ENCODE measurements around the gene ALPI. TPM values are rescaled to one million over a fixed set of nuclear protein-coding genes. Genes with fewer than 3 reads are reported as not detected.

The ALPI gene
- not detected in 2 replicates for total RNA-seq (2011; cell fraction: chromatin; rRNA removed; ENCODE audit: low replicate concordance)
- not detected in 2 replicates for total RNA-seq (2011; cell fraction: nucleolus; rRNA removed)
- not detected in 2 replicates for total RNA-seq (2011; cell fraction: nucleoplasm; rRNA removed)
- total RNA-seq (2014; rRNA removed), result not detected in 2 replicates
- total RNA-seq (2014; rRNA removed; fragmentation: Illumina TruSeq; extraction: Trizol), result not detected in 2 replicates
- total RNA-seq (2015; rRNA removed; fragmentation: Illumina TruSeq; extraction: Trizol), result not detected in 2 replicates
- total RNA-seq (2021), result not detected in 2 replicates
- polyA plus RNA-seq (2011; rRNA removed), result not detected in 2 replicates
- polyA plus RNA-seq (2011; cell fraction: cytosol; rRNA removed), result 0.03 TPM in 1 of 2 replicates, not detected in the other
- polyA plus RNA-seq (2011; cell fraction: nucleus; rRNA removed), result not detected in 2 replicates
- polyA plus RNA-seq (2012), result not detected in 2 replicates
- polyA plus RNA-seq (2014; fragmentation: Illumina TruSeq; extraction: Trizol), result not detected in 2 replicates
- polyA plus RNA-seq (2014; fragmentation: Nextera tagmentation; extraction: Ambion mirVana), result not detected
- not detected in 2 replicates for polyA plus RNA-seq (2014; rRNA removed)
- polyA minus RNA-seq (2011; rRNA and poly(A)+ RNA removed), result not detected in 2 replicates
- polyA minus RNA-seq (2011; cell fraction: cytosol; rRNA and poly(A)+ RNA removed), result not detected in 2 replicates
- polyA minus RNA-seq (2011; cell fraction: nucleus; rRNA and poly(A)+ RNA removed), result not detected in 2 replicates
- not detected for Bru-seq, nascent RNA
- BruChase-seq, experiment 1, labeled RNA remaining after a 2-hour chase, result not detected
- BruChase-seq, experiment 2, labeled RNA remaining after a 6-hour chase, result not detected
- long read RNA-seq, experiment 1, result 0 reads
- long read RNA-seq, experiment 2, result 0 reads
- long read RNA-seq, experiment 3, result 0 reads

GRCh38 chr2:232455426-232456255 lies at the start of gene ALPI:
TSS of gene ALPI (plus strand) at chr2:232456153. CDS start at chr2:232456200, 47 bp downstream.
- ATAC-seq (peak; percentile 39; the same call in 1 of the 3 replicates), FAIRE-seq (no peak), DNase-seq (ENCODE audit: extremely low read depth in 1 of 4, low spot score in 3 of 4) (peak in 3 of 4 experiments; percentile 10 to 30 (median 27))
- intact Hi-C loops (cut with micrococcal nuclease) (no loop called here), in situ Hi-C loops (cut with MboI) (no loop called here)
- ChIA-PET CTCF (ENCODE audit: low intra/inter-chr PET ratio) (no interaction called here), POLR2A (no interaction called here)
- H3K79me2 ChIP-seq (ENCODE audit: control insufficient read depth, insufficient read depth, low read length), result no peaks in the 10 kb centered on the region
- H3K27ac ChIP-seq (ENCODE audit: extremely low read depth, low read depth, low read length), result no peak within 1 kb of the TSS
- WGBS (ENCODE audit: insufficient coverage, low coverage, missing lambda C conversion rate), result 0% methylated on average over 12 of the region's 14 CpGs
- H3K9me1 ChIP-seq (ENCODE audit: control insufficient read depth, insufficient read depth, low read length), result no peaks in the 10 kb centered on the region
- H3K9me3 ChIP-seq (replicated peaks; ENCODE audit: control insufficient read depth, insufficient read depth, low read depth, low read length), result no peaks in the 10 kb centered on the region
- no peak within 1 kb of the TSS for H2AFZ ChIP-seq (ENCODE audit: low read depth, low read length)
- no TSS peak for BruUV-seq (replicated peaks)
- peaks cover 0 to 4% of the 10 kb centered on the region in 2 experiments; a peak in 2 of 5 replicates for H3K4me1 ChIP-seq (replicated peaks in 1 of 2; ENCODE audit: control insufficient read depth in 2 of 2, insufficient read depth in 2 of 2, low read length in 2 of 2)
- no peaks in the 10 kb centered on the region for H4K20me1 ChIP-seq (replicated peaks; ENCODE audit: control insufficient read depth, insufficient read depth, low read length)
- H3K36me3 ChIP-seq (ENCODE audit: control insufficient read depth, insufficient read depth, low read length), result no peaks in the 10 kb centered on the region
- H3K4me2 ChIP-seq (ENCODE audit: insufficient read depth, low read length), result no peak within 1 kb of the TSS
- peaks cover 0 to 48% of the 10 kb centered on the region in 2 experiments; a peak in 3 of 5 replicates for H3K27me3 ChIP-seq (ENCODE audit: control insufficient read depth in 2 of 2, insufficient read depth in 2 of 2, low read length in 2 of 2)
- no peak for TF ChIP-seq ASH1L (IDR thresholded peaks at IDR 0.05; ENCODE audit: borderline replicate concordance, low read depth, partially characterized antibody)
- TF ChIP-seq NEUROD1 (IDR thresholded peaks at IDR 0.05; ENCODE audit: borderline replicate concordance, low read depth, low read length, partially characterized antibody), result no peak
- no peak for TF ChIP-seq NCOA1 (IDR thresholded peaks at IDR 0.05; ENCODE audit: low read depth)
- TF ChIP-seq CHD4 (IDR thresholded peaks at IDR 0.05; ENCODE audit: insufficient read depth, insufficient replicate concordance, low read depth, low read length, poor library complexity, severe bottlenecking), result no peak
- TF ChIP-seq ZFP30 (CRISPR knock-in tag; IDR thresholded peaks at IDR 0.05; ENCODE audit: borderline replicate concordance), result no peak
- no peak for TF ChIP-seq SMARCA4 (IDR thresholded peaks at IDR 0.05)
- no peak for TF ChIP-seq ZC3H11A (IDR thresholded peaks at IDR 0.05; ENCODE audit: low read depth, low read length)
- no peak for TF ChIP-seq GTF2B (IDR thresholded peaks at IDR 0.05; ENCODE audit: extremely low read depth, insufficient read length)
- TF ChIP-seq MECOM (CRISPR knock-in tag; IDR thresholded peaks at IDR 0.05), result no peak
- TF ChIP-seq YBX1 (IDR thresholded peaks at IDR 0.05), result no peak
- no peak for TF ChIP-seq HNRNPH1 (optimal IDR thresholded peaks at IDR 0.05; ENCODE audit: low read depth, low read length)
- H3K9ac ChIP-seq (ENCODE audit: insufficient read depth in 1 of 2, low read depth in 2 of 2, low read length in 2 of 2), result no peak within 1 kb of the TSS
- H3K4me3 ChIP-seq, result no peak within 1 kb of the TSS

All from K562 (cell line).